GM06990 (cell line): ENCODE results near the gene JAKMIP2.

Source experiments
- DNase-seq: peaks from one replicate; pipeline ENCODE4 v3.0.0-alpha.2; 2011; ENCODE audit not compliant: insufficient read length; ENCODE audit errors: extremely low read depth
- H3K27me3 ChIP-seq: replicated peaks from 2 replicates; pipeline ENCODE4 v1.6.0; 2011; ENCODE audit warnings: low read length; ENCODE audit not compliant: control insufficient read depth, insufficient read depth
- H3K36me3 ChIP-seq: 2 replicates; pipeline ENCODE4 v1.5.1; 2011; ENCODE audit warnings: low read length; ENCODE audit not compliant: control insufficient read depth, insufficient read depth
- H3K4me3 ChIP-seq: replicated peaks from 2 replicates; pipeline ENCODE4 v1.5.1; 2011; ENCODE audit warnings: low read depth, mild to moderate bottlenecking, control low read depth, low read length
- TF ChIP-seq, protein P1 (sequence below): IDR thresholded peaks from 2 replicates; pipeline ENCODE4 v1.5.1; 2011; ENCODE audit warnings: low read length, control low read depth, mild to moderate bottlenecking, inconsistent platforms; ENCODE audit not compliant: insufficient read depth, poor library complexity, severe bottlenecking

Gene JAKMIP2

DNA sequence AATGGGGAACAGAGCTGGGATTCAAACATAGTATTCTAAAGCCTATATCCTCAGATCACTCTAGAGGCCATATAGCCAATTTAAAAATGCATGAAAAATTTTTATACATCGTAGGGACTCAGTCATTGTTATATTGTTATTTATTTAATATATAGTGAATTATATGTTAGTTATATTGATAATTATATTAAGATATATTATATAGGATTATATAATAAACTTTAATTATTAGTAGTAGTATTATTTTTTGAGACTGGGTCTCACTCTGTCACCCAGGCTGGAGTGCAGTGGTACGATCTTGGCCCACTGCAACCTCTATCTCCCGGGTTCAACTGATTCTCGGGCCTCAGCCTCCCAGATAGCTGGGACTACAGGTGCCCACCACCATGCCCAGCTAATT, 206.9 kb downstream of the JAKMIP2 start:
- DNase-seq = no peak
- H3K36me3 ChIP-seq = no peaks in the 10 kb centered on the region
- TF ChIP-seq, protein P1, sequence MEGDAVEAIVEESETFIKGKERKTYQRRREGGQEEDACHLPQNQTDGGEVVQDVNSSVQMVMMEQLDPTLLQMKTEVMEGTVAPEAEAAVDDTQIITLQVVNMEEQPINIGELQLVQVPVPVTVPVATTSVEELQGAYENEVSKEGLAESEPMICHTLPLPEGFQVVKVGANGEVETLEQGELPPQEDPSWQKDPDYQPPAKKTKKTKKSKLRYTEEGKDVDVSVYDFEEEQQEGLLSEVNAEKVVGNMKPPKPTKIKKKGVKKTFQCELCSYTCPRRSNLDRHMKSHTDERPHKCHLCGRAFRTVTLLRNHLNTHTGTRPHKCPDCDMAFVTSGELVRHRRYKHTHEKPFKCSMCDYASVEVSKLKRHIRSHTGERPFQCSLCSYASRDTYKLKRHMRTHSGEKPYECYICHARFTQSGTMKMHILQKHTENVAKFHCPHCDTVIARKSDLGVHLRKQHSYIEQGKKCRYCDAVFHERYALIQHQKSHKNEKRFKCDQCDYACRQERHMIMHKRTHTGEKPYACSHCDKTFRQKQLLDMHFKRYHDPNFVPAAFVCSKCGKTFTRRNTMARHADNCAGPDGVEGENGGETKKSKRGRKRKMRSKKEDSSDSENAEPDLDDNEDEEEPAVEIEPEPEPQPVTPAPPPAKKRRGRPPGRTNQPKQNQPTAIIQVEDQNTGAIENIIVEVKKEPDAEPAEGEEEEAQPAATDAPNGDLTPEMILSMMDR = no peak
- H3K27me3 ChIP-seq = no peaks in the 10 kb centered on the region
- no peak overlapping the region for H3K4me3 ChIP-seq

DNA sequence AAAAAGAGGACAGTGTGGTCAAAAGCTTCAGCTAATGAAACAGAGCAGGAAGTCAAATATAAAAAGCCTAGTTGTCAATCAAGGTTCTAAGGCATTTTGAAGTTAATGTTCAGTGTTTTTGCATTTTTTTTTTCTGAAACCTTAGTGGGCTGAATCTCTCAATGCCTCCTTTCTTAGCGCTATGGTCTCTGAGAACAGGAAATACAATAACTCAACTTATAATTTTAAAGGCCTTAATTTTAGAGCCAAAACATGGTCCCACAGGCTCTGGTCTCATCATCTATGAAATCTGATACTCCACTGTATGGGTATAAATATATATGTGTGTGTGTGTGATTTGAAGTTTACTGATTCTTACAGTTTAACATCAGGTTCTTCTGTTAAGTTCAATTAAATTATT, 209.3 kb downstream of the JAKMIP2 start:
- Histone ChIP-seq H3K36me3 (no peaks in the 10 kb centered on the region), H3K4me3 (no peak overlapping the region), H3K27me3 (no peaks in the 10 kb centered on the region)
- TF ChIP-seq, protein P1 = no peak
- DNase-seq = no peak

GRCh38 chr5:147568710-147569406, 213.7 kb downstream of the JAKMIP2 start:
- no peaks in the 10 kb centered on the region for H3K27me3 ChIP-seq
- TF ChIP-seq, protein P1 = no peak
- H3K4me3 ChIP-seq = no peak overlapping the region
- no peak for DNase-seq
- no peaks in the 10 kb centered on the region for H3K36me3 ChIP-seq

DNA sequence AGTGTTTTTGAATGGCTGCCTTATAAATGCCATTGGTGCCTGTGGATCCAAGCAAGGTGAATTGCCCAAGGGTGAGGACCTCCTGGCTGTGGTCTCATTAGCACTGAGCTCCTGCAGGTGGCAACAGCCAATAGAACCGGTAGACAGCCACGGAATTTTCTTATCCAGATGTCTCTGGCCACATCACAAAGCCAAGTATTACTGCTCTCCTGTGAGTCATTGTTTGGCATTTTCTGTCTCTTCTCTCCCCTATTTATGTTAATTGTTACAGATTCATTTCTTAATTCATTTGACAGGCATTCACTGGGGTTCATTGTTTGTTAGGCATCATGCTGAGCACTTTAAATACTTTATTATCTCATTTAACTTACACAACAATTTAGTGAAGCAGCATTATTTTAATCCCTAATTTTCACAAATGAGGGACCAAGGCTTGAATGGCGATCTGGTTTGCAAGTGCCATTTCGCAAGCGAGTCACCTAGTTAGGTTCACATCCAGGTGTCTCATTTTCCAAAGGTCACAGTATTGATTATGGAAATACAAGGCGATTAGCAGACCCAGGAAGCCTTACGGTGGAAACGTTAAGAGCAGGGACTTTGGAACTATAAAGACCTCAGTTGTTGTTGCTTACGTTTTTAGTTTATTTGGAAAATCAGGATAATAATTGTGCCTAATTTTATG, 214.5 kb downstream of the JAKMIP2 start:
- H3K36me3 ChIP-seq = no peaks in the 10 kb centered on the region

GRCh38 chr5:147565524-147565923, 217.0 kb downstream of the JAKMIP2 start:
- H3K36me3 ChIP-seq = no peaks in the 10 kb centered on the region
- H3K27me3 ChIP-seq = no peaks in the 10 kb centered on the region; the same call in 1 of the 2 replicates
- TF ChIP-seq, protein P1 = no peak
- H3K4me3 ChIP-seq = no peak overlapping the region
- no peak for DNase-seq

More for the DNA sequence above, 214.5 kb downstream of the JAKMIP2 start:
- TF ChIP-seq, protein P1 = no peak
- H3K4me3 ChIP-seq = no peak overlapping the region
- DNase-seq = no peak
- H3K27me3 ChIP-seq = no peaks in the 10 kb centered on the region
